ENCODE data around the gene RPS24. TPM values are rescaled to one million over a fixed set of nuclear protein-coding genes. Genes with fewer than 3 reads are reported as not detected.

RPS24 gene
- total and polyA plus RNA-seq, 2 experiments from 2014 or later = 2,362 to 3,638 TPM

- TF ChIP-seq STAT1 (IDR thresholded peaks at IDR 0.05; ENCODE audit: unreplicated experiment) (no peak), POLR2AphosphoS5 (IDR thresholded peaks at IDR 0.05; ENCODE audit: low read depth) (no peak), JUNB (IDR thresholded peaks at IDR 0.05; ENCODE audit: unreplicated experiment) (no peak)
Observed at GRCh38 chr10:78066012-78066411, 32.3 kb downstream of the RPS24 start (continued).

- H4K20me1 ChIP-seq (replicated peaks; ENCODE audit: insufficient read depth) = no peaks in the 10 kb centered on the region
- H3K27ac ChIP-seq (ENCODE audit: low read depth) = no peak overlapping the region
- ATAC-seq (no peak), DNase-seq (ENCODE audit: low spot score) (no peak)
- no peaks in the 10 kb centered on the region for H3F3A ChIP-seq (replicated peaks; ENCODE audit: low read depth)
- peaks cover 11% of the 10 kb centered on the region; the same call in 1 of the 2 replicates for H3K9me2 ChIP-seq (ENCODE audit: insufficient read depth)
- Mint-ChIP-seq H3K27me3 (ENCODE audit: insufficient read depth, low read depth, poor library complexity) (peaks cover 1% of the 10 kb centered on the region), H3K9me3 (no peaks in the 10 kb centered on the region), H3K36me3 (ENCODE audit: low read depth) (no peaks in the 10 kb centered on the region), H3K4me3 (no peak overlapping the region), H3K4me1 (peaks cover 5% of the 10 kb centered on the region), H3K27ac (no peak overlapping the region)
- H3K79me2 ChIP-seq (replicated peaks; ENCODE audit: insufficient read depth) = no peaks in the 10 kb centered on the region
- no peak overlapping the region for H3K4me3 ChIP-seq
- H3K36me3 ChIP-seq (ENCODE audit: insufficient read depth) = no peaks in the 10 kb centered on the region
- no peaks in the 10 kb centered on the region for H3K27me3 ChIP-seq (ENCODE audit: insufficient read depth)
- H2AFZ ChIP-seq = no peak overlapping the region
- H3K4me1 ChIP-seq (ENCODE audit: insufficient read depth) = no peaks in the 10 kb centered on the region
- no peak overlapping the region for H3K4me2 ChIP-seq
- no peak for TF ChIP-seq POLR2AphosphoS5 (IDR thresholded peaks at IDR 0.05; ENCODE audit: low read depth)
- no peak for TF ChIP-seq CTCF (conservative IDR thresholded peaks at IDR 0.05; ENCODE audit: low read depth in 2 of 2)
- TF ChIP-seq ZNF462 (CRISPR knock-in tag; IDR thresholded peaks at IDR 0.05) = no peak
- TF ChIP-seq REST (IDR thresholded peaks at IDR 0.05; ENCODE audit: unreplicated experiment) = no peak
- TF ChIP-seq EZH2phosphoT487 (IDR thresholded peaks at IDR 0.05; ENCODE audit: unreplicated experiment) = no peak
- TF ChIP-seq ZNF114 (CRISPR knock-in tag; IDR thresholded peaks at IDR 0.05) = no peak
- no peak for TF ChIP-seq JUNB (IDR thresholded peaks at IDR 0.05; ENCODE audit: unreplicated experiment)
- no peak for TF ChIP-seq ZNF331 (CRISPR knock-in tag; IDR thresholded peaks at IDR 0.05; ENCODE audit: low read depth)
- TF ChIP-seq CREB1 (CRISPR knock-in tag; IDR thresholded peaks at IDR 0.05; ENCODE audit: low read depth) = no peak
- TF ChIP-seq STAT1 (IDR thresholded peaks at IDR 0.05; ENCODE audit: unreplicated experiment) = no peak
- TF ChIP-seq EZH2 (IDR thresholded peaks at IDR 0.05; ENCODE audit: low read depth, unreplicated experiment) = no peak
- no peak for TF ChIP-seq NANOG (IDR thresholded peaks at IDR 0.05; ENCODE audit: borderline replicate concordance)
Observed at GRCh38 chr10:78066728-78067430, 33.2 kb downstream of the RPS24 start.
